Esophagus muscularis mucosa (tissue), 3 donors: ENCODE data around the gene ANO6.

Experiments used
- POLR2A ChIP-seq: fragments of 450-650 bp; IDR thresholded peaks from one replicate; pipeline ENCODE4 v1.6.1; 2017; ENCODE audit warnings: antibody characterized with exemption, moderate library complexity, mild to moderate bottlenecking, low read depth
- TF ChIP-seq, protein P1 (sequence below), 3 experiments: fragments of 200-600 bp in 2 of 3; fragments of 450-650 bp in 1 of 3; sonication (generic) in 2 of 3; IDR thresholded peaks; one replicate each; pipeline ENCODE4 v1.5.1; 2017 to 2019; ENCODE audit warnings: antibody characterized with exemption in 3 of 3, mild to moderate bottlenecking in 2 of 3, moderate library complexity in 1 of 3

DNA sequence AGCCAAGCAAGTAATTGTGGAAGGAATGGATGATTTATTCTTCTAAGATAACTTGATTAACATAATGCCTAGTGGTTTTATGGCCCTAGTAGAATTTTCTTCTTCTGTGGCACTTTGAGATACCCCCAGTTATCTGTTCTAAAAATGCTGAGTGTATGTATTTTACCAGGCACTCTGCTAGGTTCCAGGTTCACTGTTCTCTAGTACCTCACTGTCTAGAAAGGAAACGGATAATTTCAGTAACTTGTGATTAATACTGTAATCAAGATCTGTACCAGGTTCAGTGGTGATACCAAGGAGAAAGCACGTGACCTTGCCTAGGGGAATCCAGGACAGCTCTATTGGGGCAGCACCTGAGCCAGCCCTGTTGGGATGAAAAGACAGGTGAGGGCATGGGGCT lies 8.0 kb downstream of the ANO6 start:
- TF ChIP-seq, protein P1, sequence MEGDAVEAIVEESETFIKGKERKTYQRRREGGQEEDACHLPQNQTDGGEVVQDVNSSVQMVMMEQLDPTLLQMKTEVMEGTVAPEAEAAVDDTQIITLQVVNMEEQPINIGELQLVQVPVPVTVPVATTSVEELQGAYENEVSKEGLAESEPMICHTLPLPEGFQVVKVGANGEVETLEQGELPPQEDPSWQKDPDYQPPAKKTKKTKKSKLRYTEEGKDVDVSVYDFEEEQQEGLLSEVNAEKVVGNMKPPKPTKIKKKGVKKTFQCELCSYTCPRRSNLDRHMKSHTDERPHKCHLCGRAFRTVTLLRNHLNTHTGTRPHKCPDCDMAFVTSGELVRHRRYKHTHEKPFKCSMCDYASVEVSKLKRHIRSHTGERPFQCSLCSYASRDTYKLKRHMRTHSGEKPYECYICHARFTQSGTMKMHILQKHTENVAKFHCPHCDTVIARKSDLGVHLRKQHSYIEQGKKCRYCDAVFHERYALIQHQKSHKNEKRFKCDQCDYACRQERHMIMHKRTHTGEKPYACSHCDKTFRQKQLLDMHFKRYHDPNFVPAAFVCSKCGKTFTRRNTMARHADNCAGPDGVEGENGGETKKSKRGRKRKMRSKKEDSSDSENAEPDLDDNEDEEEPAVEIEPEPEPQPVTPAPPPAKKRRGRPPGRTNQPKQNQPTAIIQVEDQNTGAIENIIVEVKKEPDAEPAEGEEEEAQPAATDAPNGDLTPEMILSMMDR (IDR thresholded peaks at IDR 0.05): no peak
- TF ChIP-seq POLR2A: no peak
